ENCODE data around the gene KCTD16. TPM values are rescaled to one million over a fixed set of nuclear protein-coding genes. Genes with fewer than 3 reads are reported as not detected.
A peak's percentile ranks its signal among the peaks of the same experiment; 100 is the strongest.

KCTD16 gene
- total and polyA plus RNA-seq, 2 donors from 2014 or later, result 0.24 to 2.5 TPM

- TF ChIP-seq, protein P1, sequence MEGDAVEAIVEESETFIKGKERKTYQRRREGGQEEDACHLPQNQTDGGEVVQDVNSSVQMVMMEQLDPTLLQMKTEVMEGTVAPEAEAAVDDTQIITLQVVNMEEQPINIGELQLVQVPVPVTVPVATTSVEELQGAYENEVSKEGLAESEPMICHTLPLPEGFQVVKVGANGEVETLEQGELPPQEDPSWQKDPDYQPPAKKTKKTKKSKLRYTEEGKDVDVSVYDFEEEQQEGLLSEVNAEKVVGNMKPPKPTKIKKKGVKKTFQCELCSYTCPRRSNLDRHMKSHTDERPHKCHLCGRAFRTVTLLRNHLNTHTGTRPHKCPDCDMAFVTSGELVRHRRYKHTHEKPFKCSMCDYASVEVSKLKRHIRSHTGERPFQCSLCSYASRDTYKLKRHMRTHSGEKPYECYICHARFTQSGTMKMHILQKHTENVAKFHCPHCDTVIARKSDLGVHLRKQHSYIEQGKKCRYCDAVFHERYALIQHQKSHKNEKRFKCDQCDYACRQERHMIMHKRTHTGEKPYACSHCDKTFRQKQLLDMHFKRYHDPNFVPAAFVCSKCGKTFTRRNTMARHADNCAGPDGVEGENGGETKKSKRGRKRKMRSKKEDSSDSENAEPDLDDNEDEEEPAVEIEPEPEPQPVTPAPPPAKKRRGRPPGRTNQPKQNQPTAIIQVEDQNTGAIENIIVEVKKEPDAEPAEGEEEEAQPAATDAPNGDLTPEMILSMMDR (IDR thresholded peaks at IDR 0.05; ENCODE audit: borderline replicate concordance, extremely low read depth, insufficient read depth), result peak; percentile 39
- FAIRE-seq (no peak), DNase-seq (peak in 4 of 5 donors; percentile 26 to 73 (median 38))
- Histone ChIP-seq H3K9me3 (ENCODE audit: control insufficient read depth in 2 of 3, insufficient read depth in 1 of 3, low read length in 3 of 3) (no peaks in the 10 kb centered on the region), H3K36me3 (ENCODE audit: control insufficient read depth in 2 of 3, insufficient read depth in 3 of 3, low read length in 3 of 3) (no peaks in the 10 kb centered on the region), H3K27ac (ENCODE audit: low read depth in 2 of 2, low read length in 2 of 2) (no peak overlapping the region), H3K4me1 (ENCODE audit: control insufficient read depth in 2 of 3, insufficient read depth in 2 of 3, low read depth in 1 of 3, low read length in 3 of 3) (no peaks in the 10 kb centered on the region), H3K9ac (ENCODE audit: low read length in 3 of 3) (no peak overlapping the region), H3K27me3 (ENCODE audit: control insufficient read depth, insufficient read depth, low read length) (no peaks in the 10 kb centered on the region), H3K4me3 (ENCODE audit: low read length in 3 of 3) (no peak overlapping the region)
- intact Hi-C loops (cut with DNase I), result no loop called here
Measured at GRCh38 chr5:144467792-144468191, 297.1 kb downstream of the KCTD16 start.

- TF ChIP-seq, protein P1 (IDR thresholded peaks at IDR 0.05; ENCODE audit: borderline replicate concordance, extremely low read depth, insufficient read depth), result no peak
- Histone ChIP-seq H3K36me3 (ENCODE audit: control insufficient read depth in 2 of 3, insufficient read depth in 3 of 3, low read length in 3 of 3) (no peaks in the 10 kb centered on the region), H3K4me3 (ENCODE audit: low read length in 3 of 3) (no peak overlapping the region), H3K27me3 (ENCODE audit: control insufficient read depth, insufficient read depth, low read length) (no peaks in the 10 kb centered on the region), H3K9ac (ENCODE audit: low read length in 3 of 3) (no peak overlapping the region), H3K27ac (ENCODE audit: low read depth in 2 of 2, low read length in 2 of 2) (no peak overlapping the region), H3K9me3 (ENCODE audit: control insufficient read depth in 2 of 3, insufficient read depth in 1 of 3, low read length in 3 of 3) (no peaks in the 10 kb centered on the region), H3K4me1 (ENCODE audit: control insufficient read depth in 2 of 3, insufficient read depth in 2 of 3, low read depth in 1 of 3, low read length in 3 of 3) (no peaks in the 10 kb centered on the region)
- no peak for DNase-seq
- intact Hi-C loops (cut with DNase I), result no loop called here
- FAIRE-seq, result no peak
Measured at GRCh38 chr5:144468571-144468970, 297.9 kb downstream of the KCTD16 start.

- Histone ChIP-seq H3K36me3 (ENCODE audit: control insufficient read depth in 2 of 3, insufficient read depth in 3 of 3, low read length in 3 of 3) (no peaks in the 10 kb centered on the region), H3K9ac (ENCODE audit: low read length in 3 of 3) (no peak overlapping the region), H3K27me3 (ENCODE audit: control insufficient read depth, insufficient read depth, low read length) (no peaks in the 10 kb centered on the region), H3K9me3 (ENCODE audit: control insufficient read depth in 2 of 3, insufficient read depth in 1 of 3, low read length in 3 of 3) (no peaks in the 10 kb centered on the region), H3K27ac (ENCODE audit: low read depth in 2 of 2, low read length in 2 of 2) (no peak overlapping the region), H3K4me3 (ENCODE audit: low read length in 3 of 3) (no peak overlapping the region), H3K4me1 (ENCODE audit: control insufficient read depth in 2 of 3, insufficient read depth in 2 of 3, low read depth in 1 of 3, low read length in 3 of 3) (no peaks in the 10 kb centered on the region)
- DNase-seq, result no peak
- intact Hi-C loops (cut with DNase I), result no loop called here
- TF ChIP-seq, protein P1 (IDR thresholded peaks at IDR 0.05; ENCODE audit: borderline replicate concordance, extremely low read depth, insufficient read depth), result no peak
- no peak for FAIRE-seq
Measured at GRCh38 chr5:144469106-144469505, 298.4 kb downstream of the KCTD16 start.

DNA sequence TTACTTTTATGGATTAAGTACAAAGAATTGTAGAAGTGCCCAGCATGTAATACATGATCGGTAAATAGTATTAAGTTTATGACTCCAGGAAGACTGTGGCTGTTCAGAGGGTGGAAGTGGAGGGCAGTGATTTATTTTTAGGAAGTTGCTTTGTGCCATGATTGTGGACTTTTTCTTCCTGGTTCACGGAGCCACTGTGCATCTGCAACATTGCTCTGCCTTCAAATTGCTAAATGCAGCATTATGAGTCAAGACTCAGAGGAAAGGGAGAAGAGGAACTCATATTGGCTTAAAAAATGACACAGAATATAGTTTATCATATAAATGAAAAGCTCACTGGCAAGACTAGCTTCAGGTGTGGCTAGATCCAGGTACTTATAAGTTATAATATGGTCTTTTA lies 301.5 kb downstream of the KCTD16 start:
- FAIRE-seq (no peak), DNase-seq (no peak)
- H3K9me3 ChIP-seq (ENCODE audit: control insufficient read depth in 2 of 3, insufficient read depth in 1 of 3, low read length in 3 of 3), result no peaks in the 10 kb centered on the region
- TF ChIP-seq, protein P1 (IDR thresholded peaks at IDR 0.05; ENCODE audit: borderline replicate concordance, extremely low read depth, insufficient read depth), result no peak
- no peaks in the 10 kb centered on the region for H3K36me3 ChIP-seq (ENCODE audit: control insufficient read depth in 2 of 3, insufficient read depth in 3 of 3, low read length in 3 of 3)
- no peaks in the 10 kb centered on the region for H3K27me3 ChIP-seq (ENCODE audit: control insufficient read depth, insufficient read depth, low read length)
- no peaks in the 10 kb centered on the region for H3K4me1 ChIP-seq (ENCODE audit: control insufficient read depth in 2 of 3, insufficient read depth in 2 of 3, low read depth in 1 of 3, low read length in 3 of 3)
- no peak overlapping the region for H3K9ac ChIP-seq (ENCODE audit: low read length in 3 of 3)
- no peak overlapping the region for H3K4me3 ChIP-seq (ENCODE audit: low read length in 3 of 3)
- intact Hi-C loops (cut with DNase I), result no loop called here
- H3K27ac ChIP-seq (ENCODE audit: low read depth in 2 of 2, low read length in 2 of 2), result no peak overlapping the region
